NCI-H748 (cell line): ENCODE data around the gene TMEM9B.
"Not testable (repeated sequence)": the region's sequence is repeated elsewhere in the genome, so short reads cannot be mapped to it uniquely, and the experiment has no call there.

Source experiments
- DNase-seq: peaks from one replicate; lab custom pipeline; 2025; ENCODE audit not compliant: unreplicated experiment; lab: John Stamatoyannopoulos, UW

Gene TMEM9B

DNA sequence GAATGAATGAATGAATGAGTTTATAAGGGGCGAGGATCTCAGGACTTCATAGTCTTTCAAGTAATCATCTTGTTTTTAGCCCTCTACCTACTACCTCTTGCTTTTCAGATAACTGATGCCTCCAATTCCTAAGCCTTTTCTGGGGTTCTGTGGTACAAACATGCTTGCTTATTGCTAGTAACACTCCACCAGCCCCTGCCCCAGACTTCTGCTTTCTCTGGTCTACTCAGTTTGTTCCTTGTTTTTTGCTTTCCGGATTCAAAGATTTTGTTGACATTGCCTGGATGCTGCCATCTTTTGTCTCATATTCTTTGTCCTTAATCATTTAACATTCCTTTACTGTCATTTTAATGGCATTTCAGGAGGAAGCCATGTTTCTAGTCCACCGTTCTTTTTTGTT, 8.9 kb upstream of the TMEM9B start:
- DNase-seq, result no peak

- no peak for DNase-seq
Observed at GRCh38 chr11:8971924-8972316, 7.7 kb upstream of the TMEM9B start.

- no peak for DNase-seq
Observed at GRCh38 chr11:8971196-8971923, 7.1 kb upstream of the TMEM9B start.

DNA sequence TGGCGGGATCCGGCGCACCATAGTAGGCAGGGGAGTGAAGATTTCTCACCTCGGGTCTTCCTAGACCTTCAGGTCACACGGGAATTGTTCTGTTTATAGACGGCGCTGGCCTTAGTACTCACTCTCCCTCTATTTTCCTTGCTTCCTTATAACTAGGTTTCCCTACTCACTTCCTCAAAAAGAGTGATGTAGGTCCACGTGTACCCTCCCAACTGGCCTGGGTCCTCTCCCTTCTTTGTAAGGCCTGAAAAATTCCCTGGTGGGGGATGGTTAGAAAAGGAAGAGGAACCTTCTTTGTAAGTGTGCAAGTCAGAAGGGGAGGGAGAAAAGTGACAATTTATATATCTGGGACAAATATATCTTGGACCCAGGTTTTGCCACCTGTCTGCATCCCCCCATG, 2.9 kb upstream of the TMEM9B start:
- DNase-seq, result no peak

GRCh38 chr11:8963569-8964323, 496 bp downstream of the TMEM9B start:
- peak; percentile 87 for DNase-seq

DNA sequence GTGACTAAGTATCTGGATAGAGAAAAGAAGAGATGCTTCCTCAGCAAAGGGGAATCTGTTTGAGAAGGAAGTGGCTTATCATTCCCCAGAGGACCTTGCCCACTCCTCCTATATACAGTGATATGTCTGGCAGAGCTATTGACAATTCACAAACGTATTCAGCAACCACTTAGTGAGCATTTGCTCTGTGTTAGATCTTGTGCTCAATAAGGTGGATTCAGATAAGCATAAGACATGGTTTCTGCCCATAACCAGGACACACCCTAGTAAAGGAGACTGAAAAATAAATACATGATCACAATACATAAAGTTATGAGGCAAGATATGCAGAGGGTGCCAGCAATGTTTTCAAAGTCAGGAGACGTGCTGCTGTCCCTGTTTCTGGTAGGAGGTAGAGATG, 1.4 kb downstream of the TMEM9B start:
- DNase-seq, result no peak

- DNase-seq, result no peak
Observed at GRCh38 chr11:8961401-8961800, 2.8 kb downstream of the TMEM9B start.

GRCh38 chr11:8959546-8960166, 4.6 kb downstream of the TMEM9B start:
- peak; percentile 60 for DNase-seq

- DNase-seq, result no peak
Observed at GRCh38 chr11:8956860-8957259, 7.4 kb downstream of the TMEM9B start.

GRCh38 chr11:8948886-8949285, 15.4 kb downstream of the TMEM9B start:
- peak; percentile 45 for DNase-seq

GRCh38 chr11:8947230-8947943, 16.9 kb downstream of the TMEM9B start:
- DNase-seq, result no peak

DNA sequence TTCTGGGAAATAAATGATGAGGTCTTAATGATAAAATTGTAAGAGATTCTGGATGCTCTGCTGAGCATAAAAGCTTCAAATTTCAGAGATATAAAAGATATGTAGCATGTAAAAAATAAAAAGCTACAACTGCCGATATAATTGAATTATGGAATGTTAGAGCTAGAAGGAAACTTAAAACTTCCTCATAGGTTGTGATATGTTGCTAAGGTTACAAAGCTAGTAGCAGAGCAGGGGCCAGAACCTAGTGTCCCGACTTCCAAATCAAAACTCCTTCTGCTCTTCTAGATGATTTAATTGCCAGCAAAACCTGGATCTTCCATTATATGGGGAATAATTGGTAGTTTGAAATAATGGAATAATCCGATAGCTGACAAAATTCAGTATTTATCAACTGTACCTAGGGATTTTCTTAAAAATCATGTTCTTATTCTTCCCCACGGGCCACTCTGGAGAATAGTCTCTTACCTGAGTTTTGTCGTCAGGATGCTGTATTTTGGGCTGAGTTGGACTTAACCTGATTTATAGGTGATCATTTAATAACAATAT, 21.6 kb downstream of the TMEM9B start, which contains the start of gene ASCL3:
Gene ASCL3, minus strand, starts transcription at position 499 of the 549 bp plus-strand sequence. CDS start 4,855 bp downstream, outside the sequence.
- DNase-seq, result no peak

DNA sequence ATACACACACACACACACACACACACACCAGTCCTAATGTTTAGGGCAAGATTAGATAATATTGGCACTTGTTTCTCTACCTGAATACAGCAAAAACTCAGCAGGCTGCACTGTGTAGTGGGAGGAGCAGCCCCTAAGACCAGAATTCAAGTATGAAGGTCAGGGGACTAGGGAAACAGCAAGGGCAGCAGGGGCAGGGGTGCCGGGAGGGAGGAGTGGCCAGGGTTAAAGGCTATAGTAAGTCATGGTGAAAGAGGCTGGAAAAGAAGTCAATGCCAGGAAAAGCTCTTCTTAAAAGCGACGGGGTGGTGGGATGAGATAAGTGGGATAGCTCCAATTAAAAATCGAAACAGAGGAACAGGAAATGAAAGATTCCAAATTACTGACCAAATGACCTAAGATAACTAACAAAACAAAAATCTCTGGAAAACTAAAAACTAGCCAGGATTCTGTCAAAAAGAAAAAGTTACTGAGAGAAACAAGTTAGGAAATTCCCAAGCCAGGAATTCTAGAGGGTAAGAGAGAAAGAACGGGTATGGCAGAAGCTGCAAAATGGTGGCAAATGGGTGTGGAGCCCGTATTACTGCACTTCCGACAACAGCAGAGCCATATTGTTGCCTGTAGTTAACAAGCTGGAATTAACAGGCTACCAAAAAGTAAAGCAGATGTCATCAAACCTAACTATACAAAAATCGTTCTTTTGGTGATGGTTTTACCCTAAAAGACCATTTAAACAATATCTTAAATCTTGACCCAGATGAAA, 22.7 kb downstream of the TMEM9B start:
- DNase-seq, result no peak

DNA sequence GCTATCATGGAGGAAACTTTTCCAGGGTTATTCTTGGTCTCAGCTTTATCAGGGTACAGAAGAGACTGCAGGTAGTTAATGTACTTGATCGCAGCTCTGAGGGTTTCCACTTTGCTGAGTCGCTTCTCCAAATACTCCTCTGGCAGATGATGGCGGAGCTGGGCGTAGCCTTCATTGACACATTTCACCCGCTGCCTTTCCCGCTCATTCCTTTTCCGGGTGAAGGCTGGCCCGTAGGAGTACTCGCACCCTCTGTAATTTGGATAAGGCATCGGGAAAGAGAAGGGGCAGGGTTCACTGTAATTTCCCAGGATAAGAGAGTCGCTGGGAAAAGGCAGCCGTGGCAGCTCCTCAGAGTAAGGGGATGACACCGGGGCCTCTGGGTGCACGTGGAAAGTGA, 26.6 kb downstream of the TMEM9B start:
- DNase-seq, result no peak

DNA sequence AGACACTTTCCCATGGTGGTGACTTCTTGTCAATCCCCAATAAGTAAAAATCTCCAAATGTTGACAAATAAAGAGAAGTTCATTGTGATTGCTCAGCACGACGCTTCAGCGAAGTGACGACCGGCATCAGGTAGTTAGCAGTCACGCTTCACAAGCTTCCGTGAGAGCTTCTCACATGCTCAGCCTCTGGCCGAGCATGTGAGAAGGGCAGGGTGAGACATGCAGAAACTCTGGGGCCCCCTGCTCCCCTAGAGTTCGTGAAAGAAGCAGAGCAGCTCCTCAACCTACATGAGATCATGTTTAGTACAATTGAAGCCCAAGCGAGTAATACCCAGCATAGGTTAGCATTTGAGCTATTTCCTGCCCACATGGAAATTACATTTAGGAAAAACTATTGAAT, 27.1 kb downstream of the TMEM9B start:
- DNase-seq, result no peak

GRCh38 chr11:8935789-8936188, 28.5 kb downstream of the TMEM9B start:
- DNase-seq, result not testable (repeated sequence)

DNA sequence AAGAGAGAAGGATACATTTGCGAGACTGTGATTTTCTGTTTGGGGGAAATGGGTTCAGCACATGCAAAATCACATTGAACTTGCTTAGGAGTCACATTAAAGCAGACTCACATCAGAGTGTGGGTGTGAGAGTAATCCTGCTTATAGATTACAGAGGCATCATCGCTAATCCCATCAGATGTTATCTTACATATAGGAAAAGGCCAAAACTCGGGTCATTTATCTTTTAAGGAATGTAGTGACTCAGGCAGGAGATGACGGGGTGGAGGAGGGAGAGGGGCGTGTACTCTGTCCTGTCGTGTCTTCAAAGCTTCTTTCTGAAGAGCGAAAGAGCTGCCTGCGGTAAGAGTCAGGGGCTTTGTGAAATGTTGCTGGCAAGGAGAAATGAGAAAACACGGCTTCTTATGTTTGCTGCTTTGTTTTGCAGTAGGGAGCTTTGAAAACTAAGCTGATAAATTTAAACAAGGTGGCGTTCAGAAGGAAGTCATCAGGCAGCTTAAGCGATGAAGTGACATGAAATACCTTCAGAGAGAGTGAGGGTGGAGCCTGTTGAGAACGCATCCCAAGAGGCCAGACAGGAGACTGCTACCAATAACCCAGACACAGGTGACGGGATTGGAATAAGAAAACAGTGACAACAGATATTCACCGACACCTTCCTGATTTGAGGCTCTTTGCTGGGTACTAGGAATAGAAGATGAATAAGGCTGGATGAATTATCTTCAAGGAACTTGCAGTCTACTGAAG, 29.3 kb downstream of the TMEM9B start:
- DNase-seq, result no peak

DNA sequence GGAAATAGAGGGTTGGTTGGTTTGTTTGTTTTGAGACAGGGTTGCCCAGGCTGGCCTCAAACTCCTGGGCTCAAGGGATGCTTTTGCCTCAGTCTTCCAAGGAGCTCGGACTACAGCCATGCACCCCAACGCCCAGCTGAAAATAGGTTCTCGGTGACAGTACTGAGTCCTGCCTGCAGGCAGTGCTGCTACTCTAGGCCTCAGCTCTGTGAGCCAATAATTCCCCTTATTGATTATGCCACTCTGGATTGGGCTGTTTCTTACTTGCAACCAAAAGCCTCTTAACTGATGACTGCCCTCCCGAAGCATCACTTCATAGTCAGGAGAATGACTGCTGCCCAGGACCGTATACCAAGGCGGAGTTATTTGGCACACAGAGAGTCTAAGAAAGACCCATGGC, 30.3 kb downstream of the TMEM9B start:
- DNase-seq, result no peak

DNA sequence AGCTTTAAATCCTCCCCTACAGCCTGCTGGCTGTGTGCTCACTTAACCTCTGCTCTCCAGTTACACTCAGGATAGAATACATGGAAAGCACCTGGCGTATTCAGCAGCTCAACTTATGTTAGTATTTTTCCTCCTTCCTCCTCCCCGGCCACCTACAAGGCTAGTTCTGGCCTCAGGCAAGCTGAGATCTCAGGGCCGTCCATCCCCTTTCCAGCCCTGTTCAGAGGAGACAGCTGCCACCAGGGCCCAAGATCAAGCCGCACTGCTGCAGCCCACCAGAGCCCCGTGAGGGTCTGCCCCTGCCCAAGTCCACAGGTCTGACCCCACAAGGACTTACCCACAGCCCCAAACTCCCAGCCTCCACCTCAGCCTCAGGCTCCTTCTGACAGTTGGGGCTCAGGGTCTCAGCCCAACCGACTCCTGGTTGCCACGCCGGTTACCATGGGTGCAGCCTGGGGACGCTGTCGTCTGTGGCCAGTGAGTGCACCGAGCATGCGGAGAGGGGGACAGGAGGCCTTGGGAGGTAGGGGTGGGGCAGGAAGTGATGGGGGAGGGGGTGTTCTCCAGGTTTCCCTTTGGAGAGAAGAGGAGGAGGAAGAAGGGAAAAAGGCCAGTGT, 31.6 kb downstream of the TMEM9B start, which contains the start of gene C11orf16:
Gene C11orf16, minus strand, starts transcription at position 384 of the 617 bp plus-strand sequence. CDS start 639 bp downstream, outside the sequence.
- peak; percentile 75 for DNase-seq
